Vagina (tissue), 2 donors: ENCODE data around the gene ANKS3.

Experiments
- POLR2A ChIP-seq, 2 donors: fragments of 450-650 bp; IDR thresholded peaks; one replicate each; pipeline ENCODE4 v1.6.1; 2017; ENCODE audit warnings: antibody characterized with exemption in 2 of 2, mild to moderate bottlenecking in 2 of 2, moderate library complexity in 2 of 2
- POLR2AphosphoS5 ChIP-seq, 2 donors: sonication (generic); formaldehyde crosslinking; IDR thresholded peaks; one replicate each; pipeline ENCODE4 v1.9.0; 2017; ENCODE audit warnings: antibody characterized with exemption in 2 of 2, mild to moderate bottlenecking in 2 of 2, low read depth in 1 of 2; ENCODE audit not compliant: insufficient read depth in 1 of 2
- TF ChIP-seq, protein P1 (sequence below), 3 experiments: fragments of 450-650 bp in 2 of 3; fragments of 200-600 bp in 1 of 3; sonication (generic) in 1 of 3; IDR thresholded peaks; one replicate each; pipeline ENCODE4 v1.5.1; 2017 to 2019; ENCODE audit warnings: antibody characterized with exemption in 3 of 3, mild to moderate bottlenecking in 2 of 3, moderate library complexity in 2 of 3

- TF ChIP-seq POLR2A (IDR thresholded peaks at IDR 0.05) (no peak), POLR2AphosphoS5 (IDR thresholded peaks at IDR 0.05; ENCODE audit: insufficient read depth in 1 of 2, low read depth in 1 of 2) (no peak)
- TF ChIP-seq, protein P1, sequence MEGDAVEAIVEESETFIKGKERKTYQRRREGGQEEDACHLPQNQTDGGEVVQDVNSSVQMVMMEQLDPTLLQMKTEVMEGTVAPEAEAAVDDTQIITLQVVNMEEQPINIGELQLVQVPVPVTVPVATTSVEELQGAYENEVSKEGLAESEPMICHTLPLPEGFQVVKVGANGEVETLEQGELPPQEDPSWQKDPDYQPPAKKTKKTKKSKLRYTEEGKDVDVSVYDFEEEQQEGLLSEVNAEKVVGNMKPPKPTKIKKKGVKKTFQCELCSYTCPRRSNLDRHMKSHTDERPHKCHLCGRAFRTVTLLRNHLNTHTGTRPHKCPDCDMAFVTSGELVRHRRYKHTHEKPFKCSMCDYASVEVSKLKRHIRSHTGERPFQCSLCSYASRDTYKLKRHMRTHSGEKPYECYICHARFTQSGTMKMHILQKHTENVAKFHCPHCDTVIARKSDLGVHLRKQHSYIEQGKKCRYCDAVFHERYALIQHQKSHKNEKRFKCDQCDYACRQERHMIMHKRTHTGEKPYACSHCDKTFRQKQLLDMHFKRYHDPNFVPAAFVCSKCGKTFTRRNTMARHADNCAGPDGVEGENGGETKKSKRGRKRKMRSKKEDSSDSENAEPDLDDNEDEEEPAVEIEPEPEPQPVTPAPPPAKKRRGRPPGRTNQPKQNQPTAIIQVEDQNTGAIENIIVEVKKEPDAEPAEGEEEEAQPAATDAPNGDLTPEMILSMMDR (IDR thresholded peaks at IDR 0.05), result no peak
Observed at GRCh38 chr16:4651827-4652226, 82.2 kb downstream of the ANKS3 start.
